Adrenal gland (tissue), 5 donors: ENCODE data around the gene DDX31.

ENCODE experiments used
- POLR2A ChIP-seq, 2 donors: fragments of 450-650 bp; IDR thresholded peaks; one replicate each; pipeline ENCODE4 v1.6.1; 2017; ENCODE audit warnings: antibody characterized with exemption in 2 of 2, mild to moderate bottlenecking in 2 of 2, moderate library complexity in 1 of 2
- TF ChIP-seq, protein P1 (sequence below), 6 experiments: fragments of 450-650 bp in 4 of 6; fragments of 200-600 bp in 2 of 6; sonication (generic) in 1 of 6; IDR thresholded peaks; 1 replicate in 5 of 6; 2 replicates in 1 of 6; pipeline versions ENCODE4 v1.5.1 to v1.8.0; 2016 to 2021; ENCODE audit warnings: antibody characterized with exemption in 6 of 6, mild to moderate bottlenecking in 2 of 6, moderate library complexity in 1 of 6
- donor health status: DM: no; HTN: no; CAD: no.

DNA sequence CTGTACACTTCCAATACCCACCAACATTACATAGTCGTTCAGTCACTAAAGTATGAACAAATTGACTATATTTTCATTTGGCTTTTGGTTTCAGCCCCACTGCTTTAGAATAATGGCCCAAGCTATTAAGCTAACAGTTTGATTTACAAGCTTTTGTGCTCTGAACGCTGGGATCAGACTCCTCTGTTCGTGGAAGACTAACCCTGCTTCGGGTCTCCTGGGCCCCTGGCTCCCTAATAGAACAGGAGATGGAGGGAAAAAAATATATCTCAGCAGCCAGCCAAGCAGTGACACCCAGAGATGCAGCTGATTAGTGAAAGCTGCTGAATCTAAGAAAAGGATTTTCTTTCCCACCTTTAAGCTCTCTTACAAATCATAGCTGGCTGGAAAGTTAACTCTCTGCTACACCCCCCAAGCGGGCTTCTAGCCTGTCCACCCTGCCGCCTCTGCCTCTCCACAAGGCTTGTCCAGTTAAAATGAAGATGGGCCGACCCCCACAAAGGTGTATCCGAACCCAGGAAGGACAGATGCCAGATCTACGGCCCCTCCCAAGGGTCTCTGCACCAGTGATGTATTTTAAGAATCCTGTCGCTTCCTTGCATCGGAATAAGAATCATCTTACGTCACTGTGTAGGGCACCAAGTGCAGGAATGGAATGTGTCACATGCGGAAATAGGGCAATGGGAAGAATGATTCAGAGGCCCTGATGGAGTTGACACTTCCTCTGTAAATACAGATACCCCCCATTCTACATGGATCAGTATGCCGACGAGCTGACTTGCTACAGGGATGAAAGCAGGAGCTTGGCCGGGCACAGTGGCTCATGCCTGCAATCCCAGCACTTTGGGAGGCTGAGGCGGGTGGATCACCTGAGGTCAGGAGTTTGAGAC is 120.8 kb downstream of the DDX31 start:
- TF ChIP-seq, protein P1, sequence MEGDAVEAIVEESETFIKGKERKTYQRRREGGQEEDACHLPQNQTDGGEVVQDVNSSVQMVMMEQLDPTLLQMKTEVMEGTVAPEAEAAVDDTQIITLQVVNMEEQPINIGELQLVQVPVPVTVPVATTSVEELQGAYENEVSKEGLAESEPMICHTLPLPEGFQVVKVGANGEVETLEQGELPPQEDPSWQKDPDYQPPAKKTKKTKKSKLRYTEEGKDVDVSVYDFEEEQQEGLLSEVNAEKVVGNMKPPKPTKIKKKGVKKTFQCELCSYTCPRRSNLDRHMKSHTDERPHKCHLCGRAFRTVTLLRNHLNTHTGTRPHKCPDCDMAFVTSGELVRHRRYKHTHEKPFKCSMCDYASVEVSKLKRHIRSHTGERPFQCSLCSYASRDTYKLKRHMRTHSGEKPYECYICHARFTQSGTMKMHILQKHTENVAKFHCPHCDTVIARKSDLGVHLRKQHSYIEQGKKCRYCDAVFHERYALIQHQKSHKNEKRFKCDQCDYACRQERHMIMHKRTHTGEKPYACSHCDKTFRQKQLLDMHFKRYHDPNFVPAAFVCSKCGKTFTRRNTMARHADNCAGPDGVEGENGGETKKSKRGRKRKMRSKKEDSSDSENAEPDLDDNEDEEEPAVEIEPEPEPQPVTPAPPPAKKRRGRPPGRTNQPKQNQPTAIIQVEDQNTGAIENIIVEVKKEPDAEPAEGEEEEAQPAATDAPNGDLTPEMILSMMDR (IDR thresholded peaks at IDR 0.05) = no peak
- no peak for TF ChIP-seq POLR2A (IDR thresholded peaks at IDR 0.05)
